GM12865 (cell line): ENCODE measurements around the gene TPX2.

Source experiments
- DNase-seq: peaks from one replicate; pipeline ENCODE4 v3.0.0; 2010; ENCODE audit warnings: low read depth
- H3K4me3 ChIP-seq: 2 replicates; pipeline ENCODE4 v1.5.1; 2011; ENCODE audit warnings: mild to moderate bottlenecking, low read depth, low read length, control low read depth
- CTCF ChIP-seq: IDR thresholded peaks from 2 replicates; pipeline ENCODE4 v1.5.1; 2011; ENCODE audit warnings: low read length, control low read depth, low read depth, inconsistent platforms; ENCODE audit not compliant: insufficient read depth; ENCODE audit errors: missing control alignments

The TPX2 gene

DNA sequence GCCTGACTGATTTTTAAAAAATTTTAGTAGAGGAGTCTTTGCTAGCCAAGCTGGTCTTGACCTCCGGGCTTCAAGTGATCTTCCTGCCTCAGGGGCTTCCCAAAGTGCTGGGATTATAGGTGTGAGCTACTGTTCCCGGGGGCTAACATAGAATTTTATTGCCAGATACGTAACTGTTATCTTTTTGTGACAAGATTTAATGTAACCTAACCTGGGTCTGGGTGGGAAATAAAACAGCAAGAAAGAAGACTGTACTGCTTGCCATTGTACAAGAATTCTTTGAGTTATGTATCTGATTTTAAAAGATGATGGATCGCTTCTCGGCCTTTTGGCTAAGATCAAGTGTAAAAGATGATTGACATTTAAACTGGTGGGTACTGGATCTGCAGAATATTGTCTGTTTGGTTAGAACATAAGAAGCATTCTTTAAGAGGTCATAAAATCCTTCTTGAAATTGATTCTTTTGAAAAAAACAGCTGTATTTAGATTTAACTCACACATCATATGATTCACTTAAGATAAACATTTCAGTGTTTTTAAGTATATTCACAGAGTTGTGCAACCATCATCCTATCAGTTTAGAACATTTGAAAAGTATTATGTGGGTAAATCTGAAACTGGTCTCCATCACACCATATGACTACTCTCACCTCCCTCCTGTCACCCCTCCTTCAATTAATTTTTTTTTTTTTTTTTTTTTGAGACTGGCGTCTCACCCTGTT is 21.6 kb downstream of the TPX2 start:
- no peak overlapping the region for H3K4me3 ChIP-seq
- TF ChIP-seq CTCF: no peak
- no peak for DNase-seq

DNA sequence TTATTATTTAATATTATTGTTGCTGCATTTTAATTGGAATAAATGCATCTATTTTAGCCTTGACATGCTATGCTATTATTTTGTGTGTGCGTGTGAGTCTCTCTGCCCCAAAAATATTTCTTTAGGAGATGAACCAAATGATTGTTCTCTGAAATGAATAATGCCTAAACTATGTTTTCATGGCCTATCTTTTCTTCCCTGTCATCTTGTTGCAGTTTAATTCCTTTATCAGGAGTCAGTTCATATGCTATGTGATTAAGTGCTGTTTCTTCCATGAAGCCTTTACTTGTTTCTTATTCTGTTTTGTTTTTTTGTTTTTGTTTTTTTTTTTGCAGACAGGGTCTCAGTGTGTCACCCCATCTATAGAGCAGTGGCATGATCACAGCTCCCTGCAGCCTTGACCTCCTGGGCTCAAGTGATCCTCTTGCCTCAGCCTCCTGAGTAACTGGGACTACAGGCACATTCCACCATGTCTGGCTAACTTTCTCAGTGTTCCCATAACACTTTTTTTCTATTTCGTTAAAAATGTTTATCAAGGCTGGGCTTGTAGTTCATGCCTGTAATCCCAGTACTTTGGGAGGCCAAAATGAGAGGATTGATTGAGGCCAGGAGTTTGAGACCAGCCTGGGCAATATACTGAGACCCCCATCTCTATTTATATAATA is 25.7 kb downstream of the TPX2 start:
- TF ChIP-seq CTCF: no peak
- no peak for DNase-seq

DNA sequence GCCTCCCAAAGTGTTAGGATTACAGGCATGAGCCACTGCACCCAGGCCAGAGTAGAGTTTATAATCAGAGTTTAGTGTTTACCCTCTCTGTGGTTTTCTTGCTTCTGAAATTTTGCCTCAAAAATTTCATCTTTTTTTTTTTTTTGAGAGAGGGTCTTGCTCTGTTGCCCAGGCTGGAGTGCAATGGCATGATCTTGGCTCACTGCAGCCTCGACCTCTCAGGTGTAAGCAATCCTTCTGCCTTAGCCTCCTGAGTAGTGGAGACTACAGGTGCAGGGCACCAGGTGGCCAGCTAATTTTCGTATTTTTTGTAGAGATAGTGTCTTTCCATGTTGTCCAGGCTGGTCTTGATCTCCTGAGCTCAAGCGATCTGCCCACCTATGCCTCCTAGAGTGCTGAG is 28.7 kb downstream of the TPX2 start:
- no peak for DNase-seq
- H3K4me3 ChIP-seq: no peak overlapping the region
- no peak for TF ChIP-seq CTCF

More for the DNA sequence above, 25.7 kb downstream of the TPX2 start:
- no peak overlapping the region for H3K4me3 ChIP-seq

- H3K4me3 ChIP-seq: no peak overlapping the region
- DNase-seq: no peak
- no peak for TF ChIP-seq CTCF
Observed at GRCh38 chr20:31769681-31770080, 30.6 kb downstream of the TPX2 start.

- no peak for DNase-seq
- no peak for TF ChIP-seq CTCF
- H3K4me3 ChIP-seq: no peak overlapping the region
Observed at GRCh38 chr20:31770243-31770642, 31.2 kb downstream of the TPX2 start.

DNA sequence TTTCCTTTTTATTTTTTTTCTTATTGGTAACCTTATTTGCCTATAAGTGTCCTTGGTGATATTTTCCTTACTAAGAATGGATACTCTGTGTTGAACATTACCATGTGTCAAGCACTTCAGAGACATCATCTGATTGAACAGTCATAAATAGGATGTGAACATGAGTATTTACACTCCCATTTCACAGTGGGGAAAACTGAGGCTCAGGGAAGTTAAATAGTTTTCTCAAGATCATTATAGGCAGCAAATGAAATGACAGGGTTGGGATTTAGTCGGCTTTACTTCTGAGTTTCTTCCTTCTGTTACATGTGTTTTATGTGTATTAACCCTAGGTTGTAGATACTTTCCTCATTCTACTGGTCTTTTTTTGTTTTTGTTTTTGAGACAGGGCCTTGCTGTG is 35.3 kb downstream of the TPX2 start:
- DNase-seq: no peak
- TF ChIP-seq CTCF: no peak
- H3K4me3 ChIP-seq: no peak overlapping the region

DNA sequence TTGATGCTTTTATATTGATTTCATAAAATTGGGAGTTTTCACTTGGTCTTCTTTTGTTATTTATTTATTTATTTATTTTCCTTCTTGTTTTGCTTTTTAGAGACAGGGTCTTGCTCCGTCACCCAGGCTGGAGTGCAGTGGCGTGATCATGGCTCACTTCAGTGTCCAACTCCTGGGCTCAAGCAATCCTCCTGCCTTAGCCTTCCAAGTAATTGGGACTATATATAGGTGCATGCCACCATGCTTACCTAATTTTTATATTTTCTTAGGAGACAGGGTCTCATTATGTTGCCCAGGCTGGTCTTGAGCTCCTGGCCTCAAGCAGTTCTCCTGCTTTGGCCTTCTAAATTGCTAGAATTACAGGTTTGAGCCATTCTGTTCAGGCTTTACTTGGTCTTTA is 41.7 kb downstream of the TPX2 start:
- no peak for DNase-seq
- H3K4me3 ChIP-seq: no peak overlapping the region
- no peak for TF ChIP-seq CTCF
